SU-DHL-6 (cell line): ENCODE results near the gene P2RY1.

Source experiments
- EZH2phosphoT487 ChIP-seq: fragments of 200-600 bp; sonication (generic), shearing (Covaris generic); conservative IDR thresholded peaks from 2 replicates; pipeline ENCODE4 v1.6.1; 2018; ENCODE audit warnings: mild to moderate bottlenecking, antibody characterized with exemption, low read length, moderate library complexity, mixed read lengths
- TF ChIP-seq, protein P1 (sequence below): fragments of 200-600 bp; sonication (generic); IDR thresholded peaks from one replicate; pipeline ENCODE4 v1.5.1; 2017; ENCODE audit warnings: antibody characterized with exemption, mild to moderate bottlenecking, low read length, moderate library complexity; ENCODE audit not compliant: insufficient read depth, poor library complexity, severe bottlenecking

DNA sequence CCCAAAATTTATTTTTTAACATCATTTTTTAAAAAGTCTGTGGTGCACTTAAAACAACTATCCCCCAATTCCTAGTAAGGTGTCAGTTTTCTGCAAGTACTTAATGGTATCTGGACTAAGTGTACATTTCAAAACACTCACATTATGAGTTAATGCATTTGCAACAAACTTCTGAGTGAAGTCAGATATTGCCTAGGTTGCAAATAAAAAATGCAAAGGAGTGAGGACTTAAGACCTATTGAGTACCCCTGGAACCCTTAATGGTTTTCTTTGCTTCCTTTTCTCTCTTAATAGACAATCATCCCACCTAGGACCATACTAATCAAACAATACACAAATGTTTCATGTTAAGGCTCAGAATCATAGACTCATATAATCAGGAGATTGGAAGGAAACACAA, 1.8 kb upstream of the P2RY1 start:
- TF ChIP-seq, protein P1, sequence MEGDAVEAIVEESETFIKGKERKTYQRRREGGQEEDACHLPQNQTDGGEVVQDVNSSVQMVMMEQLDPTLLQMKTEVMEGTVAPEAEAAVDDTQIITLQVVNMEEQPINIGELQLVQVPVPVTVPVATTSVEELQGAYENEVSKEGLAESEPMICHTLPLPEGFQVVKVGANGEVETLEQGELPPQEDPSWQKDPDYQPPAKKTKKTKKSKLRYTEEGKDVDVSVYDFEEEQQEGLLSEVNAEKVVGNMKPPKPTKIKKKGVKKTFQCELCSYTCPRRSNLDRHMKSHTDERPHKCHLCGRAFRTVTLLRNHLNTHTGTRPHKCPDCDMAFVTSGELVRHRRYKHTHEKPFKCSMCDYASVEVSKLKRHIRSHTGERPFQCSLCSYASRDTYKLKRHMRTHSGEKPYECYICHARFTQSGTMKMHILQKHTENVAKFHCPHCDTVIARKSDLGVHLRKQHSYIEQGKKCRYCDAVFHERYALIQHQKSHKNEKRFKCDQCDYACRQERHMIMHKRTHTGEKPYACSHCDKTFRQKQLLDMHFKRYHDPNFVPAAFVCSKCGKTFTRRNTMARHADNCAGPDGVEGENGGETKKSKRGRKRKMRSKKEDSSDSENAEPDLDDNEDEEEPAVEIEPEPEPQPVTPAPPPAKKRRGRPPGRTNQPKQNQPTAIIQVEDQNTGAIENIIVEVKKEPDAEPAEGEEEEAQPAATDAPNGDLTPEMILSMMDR, result no peak
- no peak for TF ChIP-seq EZH2phosphoT487
